Right lobe of liver (tissue), 4 donors: Measurements from ENCODE around the gene SULT1B1.

Experiments
- POLR2A ChIP-seq: fragments of 450-650 bp; IDR thresholded peaks from one replicate; pipeline ENCODE4 v1.6.1; 2017; ENCODE audit warnings: antibody characterized with exemption, mild to moderate bottlenecking
- TF ChIP-seq, protein P1 (sequence below), 4 donors: fragments of 200-600 bp in 3 of 4; fragments of 450-650 bp in 1 of 4; IDR thresholded peaks; one replicate each; pipeline versions ENCODE4 v1.5.1 to v1.8.0; 2016 to 2022; ENCODE audit warnings: antibody characterized with exemption in 4 of 4, mild to moderate bottlenecking in 2 of 4
- donor health status: DM: no; HTN: no; CAD: no.
- donor health status: DM: no; HTN: no; CAD: no.
- donor health status: DM: no; HTN: yes; CAD: no.

- TF ChIP-seq, protein P1, sequence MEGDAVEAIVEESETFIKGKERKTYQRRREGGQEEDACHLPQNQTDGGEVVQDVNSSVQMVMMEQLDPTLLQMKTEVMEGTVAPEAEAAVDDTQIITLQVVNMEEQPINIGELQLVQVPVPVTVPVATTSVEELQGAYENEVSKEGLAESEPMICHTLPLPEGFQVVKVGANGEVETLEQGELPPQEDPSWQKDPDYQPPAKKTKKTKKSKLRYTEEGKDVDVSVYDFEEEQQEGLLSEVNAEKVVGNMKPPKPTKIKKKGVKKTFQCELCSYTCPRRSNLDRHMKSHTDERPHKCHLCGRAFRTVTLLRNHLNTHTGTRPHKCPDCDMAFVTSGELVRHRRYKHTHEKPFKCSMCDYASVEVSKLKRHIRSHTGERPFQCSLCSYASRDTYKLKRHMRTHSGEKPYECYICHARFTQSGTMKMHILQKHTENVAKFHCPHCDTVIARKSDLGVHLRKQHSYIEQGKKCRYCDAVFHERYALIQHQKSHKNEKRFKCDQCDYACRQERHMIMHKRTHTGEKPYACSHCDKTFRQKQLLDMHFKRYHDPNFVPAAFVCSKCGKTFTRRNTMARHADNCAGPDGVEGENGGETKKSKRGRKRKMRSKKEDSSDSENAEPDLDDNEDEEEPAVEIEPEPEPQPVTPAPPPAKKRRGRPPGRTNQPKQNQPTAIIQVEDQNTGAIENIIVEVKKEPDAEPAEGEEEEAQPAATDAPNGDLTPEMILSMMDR (IDR thresholded peaks at IDR 0.05) = no peak
- no peak for TF ChIP-seq POLR2A
Measured at GRCh38 chr4:69787879-69788278, 27.5 kb upstream of the SULT1B1 start.
